GM12878 (cell line): ENCODE results near the gene ANKMY1. TPM values are rescaled to one million over a fixed set of nuclear protein-coding genes. Genes with fewer than 3 reads are reported as not detected.

Experiments used
- ASH2L ChIP-seq: fragments of 300-600, 200-600 bp; sonication (generic); IDR thresholded peaks from 2 replicates; pipeline ENCODE4 v1.6.1; 2017; ENCODE audit warnings: low read depth, mild to moderate bottlenecking, borderline replicate concordance
- ATF3 ChIP-seq: IDR thresholded peaks from 2 replicates; pipeline ENCODE4 v1.6.1; 2011; ENCODE audit warnings: low read depth, mild to moderate bottlenecking, low read length, moderate library complexity, borderline replicate concordance; ENCODE audit errors: extremely low read depth
- BCL3 ChIP-seq: IDR thresholded peaks from 2 replicates; pipeline ENCODE4 v1.6.1; 2011; ENCODE audit warnings: borderline replicate concordance, low read depth, mild to moderate bottlenecking, moderate library complexity, low read length; ENCODE audit not compliant: insufficient read depth, poor library complexity, severe bottlenecking
- CREM ChIP-seq: IDR thresholded peaks from 2 replicates; pipeline ENCODE4 v1.6.1; 2014; ENCODE audit warnings: antibody characterized with exemption, low read depth
- E2F4 ChIP-seq: IDR thresholded peaks from 2 replicates; pipeline ENCODE4 v1.6.1; 2012; ENCODE audit warnings: low read depth, low read length, improper control_type of control experiment
- GATAD2B ChIP-seq: fragments of 450-650 bp; conservative IDR thresholded peaks from 2 replicates; pipeline ENCODE4 v1.6.1; 2017; ENCODE audit warnings: low read depth, mild to moderate bottlenecking, moderate library complexity
- HDAC6 ChIP-seq: fragments of 200-600 bp; sonication (generic); IDR thresholded peaks from one replicate; pipeline ENCODE4 v1.8.0; 2017; ENCODE audit warnings: antibody characterized with exemption; ENCODE audit not compliant: unreplicated experiment
- HDGF ChIP-seq: fragments of 450-650 bp; IDR thresholded peaks from 2 replicates; pipeline ENCODE4 v1.6.1; 2016; ENCODE audit warnings: antibody characterized with exemption
- MTA2 ChIP-seq: fragments of 450-650 bp; IDR thresholded peaks from 2 replicates; pipeline ENCODE4 v1.6.1; 2016; ENCODE audit warnings: low read depth, mild to moderate bottlenecking, moderate library complexity
- MYC ChIP-seq: IDR thresholded peaks from 2 replicates; pipeline ENCODE4 v1.6.1; 2011; ENCODE audit warnings: mild to moderate bottlenecking, low read length, moderate library complexity, inconsistent platforms; ENCODE audit not compliant: insufficient read depth, insufficient replicate concordance, insufficient read length, severe bottlenecking
- NFYA ChIP-seq: IDR thresholded peaks from 2 replicates; pipeline ENCODE4 v1.6.1; 2011; ENCODE audit warnings: low read depth, mild to moderate bottlenecking, low read length, improper control_type of control experiment, borderline replicate concordance
- NKRF ChIP-seq: fragments of 450-650 bp; conservative IDR thresholded peaks from 2 replicates; pipeline ENCODE4 v1.6.1; 2017; ENCODE audit warnings: mild to moderate bottlenecking, moderate library complexity
- NR2F1 ChIP-seq: fragments of 450-650 bp; conservative IDR thresholded peaks from 2 replicates; pipeline ENCODE4 v1.6.1; 2017; ENCODE audit warnings: mild to moderate bottlenecking
- NRF1 ChIP-seq: conservative IDR thresholded peaks from 2 replicates; pipeline ENCODE4 v1.6.1; 2011; ENCODE audit warnings: mild to moderate bottlenecking, low read depth, low read length, improper control_type of control experiment
- POLR2AphosphoS2 ChIP-seq: IDR thresholded peaks from 2 replicates; pipeline ENCODE4 v1.6.1; 2011; ENCODE audit warnings: low read depth, mild to moderate bottlenecking, low read length, improper control_type of control experiment, moderate library complexity
- RELA ChIP-seq: fragments of 450-650 bp; IDR thresholded peaks from 2 replicates; pipeline ENCODE4 v1.8.0; 2014; ENCODE audit warnings: borderline replicate concordance; ENCODE audit not compliant: partially characterized antibody
- SIX5 ChIP-seq: IDR thresholded peaks from 2 replicates; pipeline ENCODE4 v1.6.1; 2011; ENCODE audit warnings: mild to moderate bottlenecking, low read depth, low read length, moderate library complexity; ENCODE audit not compliant: severe bottlenecking
- SP1 ChIP-seq: IDR thresholded peaks from one replicate; pipeline ENCODE4 v1.6.1; 2011; ENCODE audit warnings: low read depth, low read length
- SREBF1 ChIP-seq: IDR thresholded peaks from 2 replicates; pipeline ENCODE4 v1.6.1; 2012; ENCODE audit warnings: mild to moderate bottlenecking, low read length
- SRF ChIP-seq, 2 experiments: IDR thresholded peaks; 2 replicates each; pipeline ENCODE4 v1.6.1; 2011; ENCODE audit warnings: low read depth in 2 of 2, low read length in 2 of 2, mild to moderate bottlenecking in 1 of 2, moderate library complexity in 1 of 2
- TARDBP ChIP-seq: IDR thresholded peaks from 2 replicates; pipeline ENCODE4 v1.6.1; 2016; ENCODE audit warnings: borderline replicate concordance
- ZBTB33 ChIP-seq: fragments of 450-650 bp; IDR thresholded peaks from 2 replicates; pipeline ENCODE4 v1.6.1; 2017; ENCODE audit warnings: mild to moderate bottlenecking
- ZNF384 ChIP-seq: IDR thresholded peaks from 2 replicates; pipeline ENCODE4 v1.6.1; 2012; ENCODE audit warnings: low read depth, mild to moderate bottlenecking, low read length, improper control_type of control experiment, borderline replicate concordance
- polyA plus RNA-seq, 11 experiments: library from polyadenylated mRNA; depleted of rRNA in 4 of 11; unstranded in 6 of 11; stranded (reverse) in 5 of 11; fragments of >200 nt; fragmentation: Nextera tagmentation in 4 of 11; fragmentation: Illumina TruSeq in 1 of 11; extraction: Ambion mirVana in 4 of 11; extraction: Trizol in 1 of 11; gene quantifications; 1 replicate in 1 of 11; 2 replicates in 10 of 11; pipeline versions ENCODE4 v1.2.1 to v1.2.3, GENCODE V29; 2011 to 2016; ENCODE audit warnings: inconsistent platforms in 2 of 11, missing spikeins in 2 of 11, low read depth in 1 of 11
- total RNA-seq, 4 experiments: library from RNA; depleted of rRNA in 3 of 4; stranded (reverse); fragments of >200 nt in 3 of 4; fragmentation: Illumina TruSeq in 1 of 4; extraction: Trizol in 1 of 4; gene quantifications; 2 replicates each; pipeline versions ENCODE4 v1.2.1 to v1.2.3, GENCODE V29; 2013 to 2021

Gene ANKMY1
- total and polyA plus RNA-seq, 10 of the 15 experiments (the other 5 are each of a cell fraction or from before 2014, with no cell fraction given) = 1.1 to 15.3 (median 11.1) TPM

GRCh38 chr2:240585101-240585500 lies 27.3 kb upstream of the ANKMY1 start (continued):
- TF ChIP-seq ZBTB33 (no peak), E2F4 (no peak), ZNF384 (no peak), SRF (IDR thresholded peaks at IDR 0.05; ENCODE audit: low read depth in 2 of 2, low read length in 2 of 2) (peak in 1 of 2 experiments; percentile 67; a peak in 1 of 4 replicates), POLR2AphosphoS2 (0 out of 2 replicates have a peak, but pooled peaks have one; percentile 7), HDAC6 (no peak), NR2F1 (no peak), TARDBP (no peak), GATAD2B (no peak), BCL3 (no peak), ASH2L (no peak; the same call in 1 of the 2 replicates), CREM (no peak), NRF1 (no peak), HDGF (no peak), SREBF1 (no peak), SIX5 (no peak), RELA (no peak), NFYA (no peak), SP1 (no peak), NKRF (no peak), MYC (no peak), ATF3 (no peak), MTA2 (no peak)
